HG02759 (cell line): ENCODE results near the gene EFNA3.
A peak's percentile ranks its signal among the peaks of the same experiment; 100 is the strongest.

Experiments
- ATAC-seq: cut with Tn5 transposase; IDR thresholded peaks from one replicate; pipeline ENCODE4 v1.9.1; 2021; ENCODE audit warnings: mild to moderate bottlenecking, moderate library complexity; ENCODE audit not compliant: unreplicated experiment

EFNA3 gene

DNA sequence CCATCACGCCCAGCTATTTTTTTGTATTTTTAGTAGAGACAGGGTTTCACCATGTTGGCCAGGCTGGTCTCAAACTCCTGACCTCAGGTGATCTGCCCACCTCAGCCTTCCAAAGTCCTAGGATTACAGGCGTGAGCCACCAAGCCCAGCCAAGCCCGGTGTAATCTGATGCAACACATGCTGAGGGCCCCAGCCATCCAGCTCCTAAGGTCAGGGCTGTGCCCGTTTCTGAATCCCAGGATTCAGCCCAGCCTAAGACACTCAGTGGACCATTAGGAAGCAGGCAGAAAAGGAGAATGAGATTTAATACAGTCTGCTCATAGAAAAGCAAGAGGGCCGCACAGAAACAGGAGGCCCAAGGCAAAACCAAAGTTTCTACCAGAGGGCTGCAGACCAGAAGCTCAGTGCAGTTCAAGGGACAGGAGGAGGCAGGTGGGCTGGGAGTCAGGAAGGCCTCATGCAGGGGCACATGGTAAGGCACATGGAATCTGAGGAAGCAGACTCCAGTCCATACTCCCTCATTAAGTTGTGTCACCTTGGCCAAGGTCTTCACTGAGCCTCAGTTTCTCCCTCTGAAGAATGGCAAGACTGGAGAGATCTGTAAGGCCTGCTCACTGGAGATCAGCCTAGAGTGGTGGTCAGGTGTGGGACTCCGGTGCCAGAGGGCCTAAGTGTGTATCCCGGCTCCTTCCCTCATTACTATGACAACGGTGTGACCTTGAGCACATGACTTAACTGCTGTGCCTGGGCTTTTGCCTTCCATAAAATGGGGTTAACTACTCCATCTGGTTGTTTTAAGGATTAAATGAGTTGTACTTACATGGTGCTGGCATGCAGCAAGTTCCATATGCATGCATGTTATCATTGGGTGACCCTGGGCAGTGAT, 29.9 kb upstream of the EFNA3 start:
- no peak for ATAC-seq

DNA sequence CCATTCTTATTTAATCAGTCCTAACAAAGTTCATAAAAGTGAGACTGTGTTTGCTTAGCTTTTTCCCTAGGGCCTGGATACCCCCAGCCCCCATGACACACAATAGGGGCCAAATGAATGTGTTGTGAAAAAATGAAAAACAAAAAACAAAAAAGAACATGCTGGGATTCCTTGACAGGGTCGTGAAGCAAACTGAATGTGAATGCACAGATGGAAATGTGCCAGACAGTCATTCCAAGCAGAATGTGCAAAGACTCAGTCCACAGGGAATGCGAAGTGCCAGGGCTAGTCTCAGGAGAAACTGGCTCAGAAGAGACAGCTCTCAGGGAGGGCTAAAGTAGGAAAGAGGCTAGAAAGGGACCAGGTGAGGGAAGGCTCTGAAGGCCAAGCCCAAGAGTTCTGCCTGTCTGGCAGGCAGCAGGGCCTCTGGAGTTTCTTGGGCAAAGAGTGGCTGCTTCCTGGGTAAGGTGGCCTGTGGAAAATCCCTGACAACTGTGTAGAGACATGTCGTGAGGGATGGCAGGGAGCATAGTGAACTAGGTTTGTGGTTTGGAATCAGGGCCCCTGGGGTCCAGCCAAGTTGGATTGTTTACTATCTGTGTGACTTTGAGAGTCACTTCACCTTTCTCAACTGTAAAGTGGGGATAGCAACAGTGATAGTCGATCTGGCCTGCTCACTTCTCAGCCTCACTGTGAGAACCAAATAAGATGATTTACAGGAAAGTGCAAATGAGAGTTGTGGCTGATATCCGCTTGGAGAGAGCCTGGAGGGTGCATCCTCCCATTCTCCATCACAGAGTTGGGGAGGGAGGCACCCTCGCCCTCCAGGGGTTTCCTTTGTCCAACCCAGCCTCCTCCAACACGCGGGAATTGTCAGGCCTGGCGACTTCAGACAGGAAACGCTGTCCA, 28.7 kb upstream of the EFNA3 start:
- no peak for ATAC-seq

DNA sequence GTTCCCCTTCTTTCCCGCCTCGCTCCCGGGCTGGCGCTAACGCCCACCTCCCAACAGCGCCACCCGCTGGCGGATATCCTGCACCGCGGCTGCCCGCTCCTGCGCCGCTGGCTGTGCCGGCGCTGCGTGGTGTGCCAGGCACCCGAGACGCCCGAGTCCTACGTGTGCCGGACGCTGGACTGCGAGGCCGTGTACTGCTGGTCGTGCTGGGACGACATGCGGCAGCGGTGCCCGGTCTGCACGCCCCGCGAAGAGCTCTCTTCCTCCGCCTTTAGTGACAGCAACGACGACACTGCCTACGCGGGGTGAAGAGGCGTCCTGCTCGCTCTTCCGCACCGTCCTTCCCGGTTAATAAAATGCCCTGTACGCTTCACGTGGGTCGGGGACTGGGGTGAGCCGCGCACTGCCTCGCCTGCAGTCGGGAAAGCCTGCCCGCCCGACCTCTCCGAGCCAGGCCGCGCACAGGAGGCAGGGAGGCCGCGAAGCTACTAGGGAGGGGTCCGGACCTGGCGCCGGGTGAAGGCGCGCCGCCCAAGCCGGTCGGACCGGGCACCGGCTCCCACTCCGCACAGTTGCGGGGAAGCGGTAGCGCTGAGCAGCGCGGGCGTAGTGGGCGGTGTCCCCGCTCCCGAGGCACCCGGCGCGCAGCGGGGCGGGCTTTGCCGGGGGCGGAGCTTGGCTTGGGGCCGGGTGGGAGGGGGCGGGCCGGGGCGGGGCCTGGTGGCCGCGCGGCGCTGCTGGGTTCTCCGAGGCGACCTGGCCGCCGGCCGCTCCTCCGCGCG, 27.9 kb upstream of the EFNA3 start, which contains the start of gene ADAM15:
ADAM15 (plus strand) TSS at position 757 of the 782 bp plus-strand sequence. CDS start 71 bp downstream, outside the sequence.
- ATAC-seq: peak; percentile 78

DNA sequence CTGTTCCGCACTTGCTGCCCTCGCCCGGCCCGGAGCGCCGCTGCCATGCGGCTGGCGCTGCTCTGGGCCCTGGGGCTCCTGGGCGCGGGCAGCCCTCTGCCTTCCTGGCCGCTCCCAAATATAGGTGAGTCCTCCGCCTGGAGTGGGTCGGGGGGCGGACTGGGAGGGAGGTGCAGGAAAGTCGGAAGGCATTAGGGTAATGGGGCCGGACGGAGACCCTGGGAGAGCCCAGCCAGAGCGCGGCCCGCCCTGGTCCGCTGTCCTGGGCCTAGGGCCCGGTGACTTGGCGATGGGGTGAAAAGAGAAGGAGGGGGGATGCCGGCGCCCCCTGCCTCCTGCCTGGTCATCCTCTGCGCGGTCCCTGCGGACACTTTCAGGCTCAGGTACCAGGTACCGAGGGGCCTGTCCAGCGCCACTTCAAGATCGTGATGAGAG, 27.3 kb upstream of the EFNA3 start:
- ATAC-seq: no peak

DNA sequence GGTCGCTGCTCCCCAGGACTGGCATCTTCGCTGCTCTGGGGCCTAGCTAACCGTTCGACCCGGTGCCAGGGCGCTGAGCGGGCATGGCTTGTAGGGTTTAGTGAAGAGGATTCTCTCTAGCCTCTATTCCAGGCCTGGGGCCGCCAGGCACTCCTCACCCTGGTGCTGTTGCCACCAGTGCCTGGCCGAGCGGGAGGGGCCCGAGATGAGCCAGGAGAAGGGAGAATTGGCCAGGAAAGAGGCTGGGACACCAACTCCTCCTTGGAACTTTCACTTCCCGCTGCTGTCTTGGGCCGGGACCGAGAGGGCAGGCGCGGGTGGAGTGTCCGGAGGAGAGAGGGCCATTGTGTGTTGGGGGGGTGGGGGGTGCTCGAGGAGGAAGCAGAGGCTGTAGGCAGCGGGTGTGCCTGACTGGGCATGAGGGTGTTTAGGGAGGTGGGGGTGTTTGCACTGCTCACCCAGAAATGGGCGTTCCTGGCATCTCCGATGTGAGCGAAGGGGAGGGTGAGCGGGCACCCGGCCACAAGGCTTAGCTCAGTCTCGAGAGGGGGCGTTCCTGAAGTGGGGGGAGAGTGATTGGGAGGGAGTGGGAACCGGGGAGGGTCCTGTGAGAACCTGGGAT, 26.7 kb upstream of the EFNA3 start:
- peak; percentile 8 for ATAC-seq

DNA sequence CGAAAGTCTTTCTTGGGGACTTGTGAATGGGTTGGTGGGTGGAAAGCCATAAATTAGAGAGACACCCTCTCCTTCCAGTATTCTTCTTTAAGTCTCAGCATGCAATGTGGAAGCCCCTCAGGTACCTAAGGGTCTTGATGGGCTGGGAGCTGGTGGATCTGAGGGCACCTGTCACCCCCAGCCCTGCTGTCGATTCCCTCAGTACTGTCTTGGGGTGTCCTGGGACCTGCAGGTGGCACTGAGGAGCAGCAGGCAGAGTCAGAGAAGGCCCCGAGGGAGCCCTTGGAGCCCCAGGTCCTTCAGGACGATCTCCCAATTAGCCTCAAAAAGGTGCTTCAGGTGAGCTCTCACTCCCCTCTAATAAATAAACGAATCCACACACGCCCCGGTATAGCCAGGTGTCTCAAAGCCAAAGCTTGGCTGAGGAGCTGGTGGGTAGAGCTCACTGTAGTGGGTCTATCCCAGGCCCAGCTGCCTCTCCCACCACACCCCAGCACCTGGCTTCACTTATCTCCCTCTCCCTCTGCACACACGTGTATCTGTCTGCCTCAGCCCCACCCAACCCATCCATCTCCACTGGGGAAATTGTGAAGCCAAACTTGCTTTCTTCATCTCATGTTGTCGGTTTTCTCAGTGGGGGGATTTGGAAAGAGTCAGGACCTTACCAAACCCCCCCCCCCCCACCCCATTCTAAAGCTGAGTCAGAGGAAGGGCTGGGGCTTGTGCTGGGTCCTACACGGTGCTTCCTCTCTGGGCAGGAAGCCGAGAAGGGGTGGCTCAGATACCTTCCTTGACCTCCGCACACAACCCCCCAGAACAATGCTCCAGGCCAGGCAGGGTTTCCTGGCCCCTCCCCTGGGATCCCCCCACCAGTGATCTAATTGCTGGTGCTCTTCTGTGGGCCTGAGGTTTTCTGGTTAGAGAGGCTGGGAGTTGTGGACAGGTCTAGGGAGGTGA, 25.9 kb upstream of the EFNA3 start:
- ATAC-seq: no peak

DNA sequence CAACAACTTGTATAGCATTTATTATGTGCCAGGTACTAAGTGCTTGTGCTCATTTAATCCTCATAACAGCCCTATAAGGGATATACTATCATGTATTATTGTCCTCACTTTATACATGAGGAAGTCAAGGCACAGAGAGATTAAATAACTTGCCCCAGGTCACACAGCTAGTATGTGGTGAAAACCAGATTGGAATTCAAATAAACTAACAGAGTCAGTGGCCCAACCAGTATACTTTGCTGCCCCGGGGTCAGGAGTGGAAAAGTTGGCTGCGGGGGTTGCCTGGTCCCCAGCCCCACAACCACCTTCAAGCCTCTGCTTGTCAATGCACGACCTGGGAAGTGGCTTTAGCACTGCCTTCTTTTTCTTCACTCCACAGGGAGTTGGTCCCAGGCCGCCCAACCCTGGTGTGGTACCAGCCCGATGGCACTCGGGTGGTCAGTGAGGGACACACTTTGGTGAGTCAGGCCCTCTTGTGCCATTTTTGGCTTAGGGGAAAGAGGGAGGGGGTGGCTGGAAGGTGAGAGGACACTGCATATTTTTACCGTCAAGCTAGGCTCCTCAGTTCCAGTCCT, 25.0 kb upstream of the EFNA3 start:
- ATAC-seq: no peak

DNA sequence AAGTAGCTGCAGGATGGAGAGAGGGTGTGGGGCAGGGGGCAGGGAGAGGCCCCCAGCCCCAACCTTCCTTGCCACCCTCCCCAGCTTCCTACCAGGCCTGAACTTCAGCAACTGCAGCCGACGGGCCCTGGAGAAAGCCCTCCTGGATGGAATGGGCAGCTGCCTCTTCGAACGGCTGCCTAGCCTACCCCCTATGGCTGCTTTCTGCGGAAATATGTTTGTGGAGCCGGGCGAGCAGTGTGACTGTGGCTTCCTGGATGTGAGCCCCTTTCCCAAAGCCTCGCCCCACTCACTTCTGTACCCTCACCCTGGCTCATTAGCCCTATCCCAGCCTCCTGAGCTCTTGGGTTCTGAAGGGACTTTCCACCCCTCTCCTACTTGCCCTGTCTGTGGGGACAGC, 21.5 kb upstream of the EFNA3 start:
- ATAC-seq: no peak

DNA sequence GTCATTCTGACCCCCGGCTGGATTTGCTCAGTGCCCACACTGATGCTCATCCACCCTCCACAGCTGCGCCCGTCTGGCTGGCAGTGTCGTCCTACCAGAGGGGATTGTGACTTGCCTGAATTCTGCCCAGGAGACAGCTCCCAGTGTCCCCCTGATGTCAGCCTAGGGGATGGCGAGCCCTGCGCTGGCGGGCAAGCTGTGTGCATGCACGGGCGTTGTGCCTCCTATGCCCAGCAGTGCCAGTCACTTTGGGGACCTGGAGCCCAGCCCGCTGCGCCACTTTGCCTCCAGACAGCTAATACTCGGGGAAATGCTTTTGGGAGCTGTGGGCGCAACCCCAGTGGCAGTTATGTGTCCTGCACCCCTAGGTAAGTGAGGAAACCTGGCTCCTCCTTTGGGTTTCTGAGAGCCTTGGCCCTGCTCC, 20.8 kb upstream of the EFNA3 start:
- ATAC-seq: no peak

DNA sequence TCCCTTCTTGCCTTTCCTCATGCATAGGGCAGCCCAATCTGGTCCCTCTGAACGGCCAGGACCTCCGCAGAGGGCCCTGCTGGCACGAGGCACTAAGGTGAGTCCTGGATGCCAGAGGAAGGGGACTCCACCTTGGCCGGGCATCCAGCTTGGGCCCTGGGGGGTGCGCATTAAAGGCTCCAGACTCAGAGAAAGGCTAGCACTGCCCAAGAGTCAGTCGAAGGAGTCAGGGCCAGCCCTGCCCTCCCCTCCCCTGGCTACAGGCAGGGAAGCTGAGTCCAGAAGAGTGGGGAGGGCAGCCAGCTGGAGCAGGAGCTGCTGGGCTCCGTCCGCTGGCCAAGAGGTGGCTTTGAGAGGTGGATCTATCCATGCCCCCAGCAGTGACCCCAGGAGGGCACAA, 17.9 kb upstream of the EFNA3 start:
- no peak for ATAC-seq

DNA sequence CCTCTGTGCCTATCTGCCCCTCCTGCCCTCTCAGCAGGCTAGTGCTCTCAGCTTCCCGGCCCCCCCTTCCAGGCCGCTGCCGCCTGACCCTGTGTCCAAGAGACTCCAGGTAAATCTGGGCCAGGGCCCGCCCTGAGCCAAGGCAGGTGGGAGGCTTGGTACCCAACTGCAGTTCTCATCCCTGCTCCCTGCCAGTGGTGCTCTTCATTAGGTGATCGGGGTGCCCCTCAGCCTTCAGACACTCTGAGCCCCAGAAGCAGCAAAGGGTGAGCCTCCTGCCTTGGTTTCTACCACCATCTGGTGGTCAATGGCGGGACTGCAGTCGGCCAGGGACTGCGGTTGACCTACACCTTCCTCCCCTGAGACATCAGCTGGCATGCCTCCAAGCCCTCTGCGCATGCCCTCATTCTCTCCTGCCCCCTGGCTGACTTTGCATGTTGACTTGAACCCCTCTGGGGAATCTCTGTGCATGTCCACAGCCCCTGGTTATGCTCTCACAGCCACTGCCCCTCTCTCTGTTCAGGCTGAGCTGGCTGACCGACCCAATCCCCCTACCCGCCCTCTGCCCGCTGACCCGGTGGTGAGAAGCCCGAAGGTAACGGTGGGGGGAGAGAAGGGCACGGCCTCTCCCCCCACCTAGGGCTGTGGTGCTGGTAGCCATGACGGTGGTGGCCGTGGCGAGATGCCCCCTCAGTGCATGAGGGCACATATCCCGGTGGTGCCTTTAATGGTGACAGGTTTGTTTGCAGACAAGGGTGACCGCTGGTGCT, 17.1 kb upstream of the EFNA3 start:
- peak; percentile 58 for ATAC-seq

DNA sequence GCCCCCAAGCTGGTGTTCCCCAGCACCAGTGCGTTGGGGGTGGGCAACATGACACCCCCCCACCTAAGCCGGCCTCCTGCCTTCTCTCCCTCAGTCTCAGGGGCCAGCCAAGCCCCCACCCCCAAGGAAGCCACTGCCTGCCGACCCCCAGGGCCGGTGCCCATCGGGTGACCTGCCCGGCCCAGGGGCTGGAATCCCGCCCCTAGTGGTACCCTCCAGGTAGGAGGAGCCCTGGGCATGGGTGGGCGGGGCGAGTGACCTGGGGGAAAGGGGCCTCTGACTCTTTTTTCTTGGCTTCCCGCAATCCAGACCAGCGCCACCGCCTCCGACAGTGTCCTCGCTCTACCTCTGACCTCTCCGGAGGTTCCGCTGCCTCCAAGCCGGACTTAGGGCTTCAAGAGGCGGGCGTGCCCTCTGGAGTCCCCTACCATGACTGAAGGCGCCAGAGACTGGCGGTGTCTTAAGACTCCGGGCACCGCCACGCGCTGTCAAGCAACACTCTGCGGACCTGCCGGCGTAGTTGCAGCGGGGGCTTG, 16.4 kb upstream of the EFNA3 start:
- no peak for ATAC-seq

DNA sequence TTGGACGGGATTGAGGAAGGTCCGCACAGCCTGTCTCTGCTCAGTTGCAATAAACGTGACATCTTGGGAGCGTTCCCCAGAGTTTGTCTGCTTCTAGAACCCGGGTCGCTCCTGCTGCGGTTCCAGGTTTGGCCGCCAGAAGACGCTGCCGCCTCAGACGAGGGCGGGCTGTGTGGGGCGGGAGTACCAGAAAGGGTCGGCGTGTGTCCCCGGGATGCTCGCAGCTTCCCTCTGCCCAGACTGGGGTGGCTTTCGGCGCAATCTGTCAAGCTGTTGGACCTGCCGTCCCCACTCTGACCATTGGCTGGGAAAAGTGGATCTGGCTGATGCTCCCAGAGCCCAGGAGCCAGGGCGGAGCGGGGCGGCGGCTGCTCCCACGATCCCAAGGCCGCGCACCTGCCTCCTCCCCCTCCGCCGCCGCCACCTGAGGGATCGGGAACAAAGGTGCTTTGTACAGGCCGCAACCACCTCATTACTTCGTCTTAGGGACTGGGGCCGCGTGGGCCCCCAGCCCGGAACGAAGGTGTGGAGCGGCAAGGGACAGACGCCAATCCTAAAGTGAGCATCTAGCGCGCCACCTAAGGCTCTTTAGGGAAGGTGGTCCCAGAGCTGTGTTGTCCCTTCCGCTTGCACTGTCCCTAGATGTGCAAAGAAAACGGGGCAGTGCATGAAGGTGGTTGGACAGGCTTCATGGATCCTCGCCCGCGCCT, 15.8 kb upstream of the EFNA3 start:
- no peak for ATAC-seq

DNA sequence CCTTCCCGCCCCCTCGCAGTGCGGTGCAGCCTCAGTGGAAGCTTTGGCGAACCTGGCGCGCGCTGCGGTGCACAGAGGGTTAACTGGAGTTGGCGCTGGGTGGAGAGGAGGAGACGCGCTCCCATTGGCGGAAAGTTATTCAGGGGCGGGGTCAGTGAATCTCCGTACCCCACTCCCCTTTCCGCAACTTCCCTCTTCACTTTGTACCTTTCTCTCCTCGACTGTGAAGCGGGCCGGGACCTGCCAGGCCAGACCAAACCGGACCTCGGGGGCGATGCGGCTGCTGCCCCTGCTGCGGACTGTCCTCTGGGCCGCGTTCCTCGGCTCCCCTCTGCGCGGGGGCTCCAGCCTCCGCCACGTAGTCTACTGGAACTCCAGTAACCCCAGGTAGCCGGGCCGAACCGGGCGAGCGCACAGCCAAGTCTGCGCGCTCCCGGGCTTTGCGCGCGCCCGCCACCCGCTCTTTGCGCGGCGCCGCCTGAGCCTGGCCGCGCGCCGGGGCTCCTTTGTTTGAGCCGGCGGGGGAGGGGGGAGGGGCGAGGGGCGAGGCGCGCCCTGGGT, 15.0 kb upstream of the EFNA3 start, which contains the start of gene EFNA4:
EFNA4 (plus strand) TSS at position 191 of the 561 bp plus-strand sequence; CDS start at position 275, 84 bp downstream.
- ATAC-seq: peak; percentile 65

DNA sequence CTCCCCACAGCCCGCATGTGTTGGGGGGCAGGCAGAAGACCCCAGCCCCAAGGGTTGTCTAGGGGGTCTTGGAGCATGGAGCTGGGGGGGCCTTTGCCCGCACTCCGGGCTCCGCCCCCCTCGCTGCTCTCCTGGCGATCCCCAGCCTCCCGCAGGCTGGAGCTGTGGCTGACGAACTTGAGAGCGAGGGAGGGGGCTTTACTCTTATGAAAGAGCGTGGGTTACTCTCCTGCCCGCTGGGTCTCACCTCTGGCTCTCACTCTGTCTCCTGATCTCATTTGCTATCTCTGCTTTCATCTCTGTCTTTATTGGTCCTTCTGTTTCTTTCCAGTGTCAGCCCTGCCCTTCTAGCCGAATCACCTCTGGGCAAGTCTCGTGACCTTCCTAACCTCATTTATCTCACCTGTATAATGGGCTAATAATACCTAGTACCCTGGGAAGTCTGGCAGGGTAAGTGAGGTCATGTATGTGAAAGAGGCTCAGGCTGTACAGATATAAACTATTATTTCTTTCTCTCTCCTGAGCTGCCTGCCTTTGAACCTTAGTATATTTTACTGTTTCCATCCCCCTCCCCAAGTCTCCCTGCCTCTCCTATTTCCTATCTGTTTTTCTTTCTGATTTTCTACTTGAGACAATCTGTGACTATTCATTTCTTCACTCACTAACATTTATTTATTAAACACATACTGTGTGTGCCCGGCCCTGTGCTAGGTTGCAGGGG, 14.4 kb upstream of the EFNA3 start:
- ATAC-seq: no peak

DNA sequence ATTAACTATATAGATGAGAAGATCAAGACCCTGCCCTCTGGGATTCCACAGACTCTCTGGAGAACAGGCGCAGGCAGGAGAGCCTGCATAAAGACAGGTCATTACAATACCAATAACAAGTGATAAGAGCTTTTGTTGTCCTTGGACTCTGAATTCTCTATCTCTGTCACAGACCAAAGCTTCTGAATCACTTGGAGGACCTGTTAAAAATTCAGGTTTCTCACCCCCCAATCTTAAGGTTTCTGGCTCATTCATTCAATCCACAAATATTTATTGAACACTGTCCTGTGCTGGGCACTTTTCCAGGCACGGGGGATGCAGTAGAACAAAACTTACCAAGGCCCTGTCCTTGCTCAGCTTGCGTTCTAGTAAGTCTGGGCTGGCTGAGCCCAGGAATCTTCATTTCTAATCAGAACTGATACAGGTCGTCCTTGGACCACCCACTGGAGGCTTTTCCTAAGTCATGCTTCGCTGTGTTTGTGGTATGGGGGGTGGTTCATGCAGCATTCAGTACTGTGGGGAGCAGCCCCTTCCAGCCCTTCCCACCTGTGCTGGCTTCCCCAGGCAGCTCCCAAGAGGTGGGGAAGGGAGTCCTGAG, 13.7 kb upstream of the EFNA3 start:
- no peak for ATAC-seq
